Heart left ventricle (tissue), 16 donors: Measurements from ENCODE around the gene PKN2. TPM values are rescaled to one million over a fixed set of nuclear protein-coding genes. Genes with fewer than 3 reads are reported as not detected.

ENCODE experiments used
- ATAC-seq, 4 donors: fragments of 200-7000 bp; cut with Tn5 transposase; one replicate each; pipeline ENCODE4 v1.9.1; 2020 to 2022; ENCODE audit warnings: moderate library complexity in 4 of 4, mild to moderate bottlenecking in 3 of 4, moderate number of reproducible peaks in 1 of 4
- DNase-seq, 5 donors: peaks; one replicate each; pipeline ENCODE4 v3.0.0-alpha.2; 2020
- H3K27ac ChIP-seq, 12 donors: fragments of 200-600 bp; sonication (generic) in 4 of 12; one replicate each; pipeline versions ENCODE4 v1.5.0 to v1.8.0; 2016 to 2022; ENCODE audit warnings: mild to moderate bottlenecking in 2 of 12
- H3K27me3 ChIP-seq, 9 donors: fragments of 200-600 bp; sonication (generic) in 2 of 9; one replicate each; pipeline versions ENCODE4 v1.5.1 to v1.8.0; 2016 to 2022; ENCODE audit warnings: mild to moderate bottlenecking in 3 of 9
- H3K36me3 ChIP-seq, 9 donors: fragments of 200-600 bp; sonication (generic) in 2 of 9; one replicate each; pipeline versions ENCODE4 v1.5.0 to v1.8.0; 2018 to 2022; ENCODE audit warnings: mild to moderate bottlenecking in 2 of 9
- H3K4me1 ChIP-seq, 12 donors: fragments of 200-600 bp; sonication (generic) in 4 of 12; one replicate each; pipeline versions ENCODE4 v1.5.0 to v1.8.0; 2016 to 2022; ENCODE audit warnings: mild to moderate bottlenecking in 3 of 12
- H3K4me3 ChIP-seq, 12 donors: fragments of 200-600 bp; sonication (generic) in 4 of 12; one replicate each; pipeline versions ENCODE4 v1.5.0 to v1.8.0; 2017 to 2022; ENCODE audit warnings: mild to moderate bottlenecking in 9 of 12, moderate library complexity in 4 of 12
- H3K9me3 ChIP-seq, 12 donors: fragments of 200-600 bp; sonication (generic) in 4 of 12; one replicate each; pipeline versions ENCODE4 v1.5.0 to v1.8.0; 2016 to 2022; ENCODE audit warnings: mild to moderate bottlenecking in 1 of 12
- POLR2A ChIP-seq, 2 donors: fragments of 450-650 bp; IDR thresholded peaks; one replicate each; pipeline ENCODE4 v1.6.1; 2017; ENCODE audit warnings: antibody characterized with exemption in 2 of 2, mild to moderate bottlenecking in 2 of 2, moderate library complexity in 2 of 2
- WGBS, 4 donors: extraction: QIAGEN DNeasy Blood & Tissue Kit in 2 of 4; methylation state at CpG; one replicate each; pipeline versions ENCODE4 v1.1.5 to v1.1.7; 2013 to 2018; 5-methylcytosine and 5-hydroxymethylcytosine counted together
- intact Hi-C, 10 donors: fragments of 100-400 bp; cut with DNase I; formaldehyde crosslinking; loops; one replicate each; pipeline versions ENCODE4 v1.11.1 to v1.14.2; 2022
- polyA plus RNA-seq, 2 donors: library from polyadenylated mRNA; stranded (reverse); fragments of 200-250 nt; gene quantifications; one replicate each; pipeline ENCODE4 v1.2.3, GENCODE V29; 2013
- total RNA-seq, 9 donors: library from RNA; depleted of rRNA in 2 of 9; stranded (reverse); fragments of >200 nt in 2 of 9; fragmentation: NEBNext Ultra II Directional in 3 of 9; extraction: Animal tissue kit (Norgen Biotek cat#: 25700) in 3 of 9; gene quantifications; one replicate each; pipeline versions ENCODE4 v1.1.0 to v1.2.4, GENCODE V29; 2016 to 2023
- TF ChIP-seq, protein P1 (sequence below), 12 donors: fragments of 200-600 bp; sonication (generic) in 4 of 12; IDR thresholded peaks; one replicate each; pipeline versions ENCODE4 v1.5.0 to v1.8.0; 2018 to 2022; ENCODE audit warnings: antibody characterized with exemption in 12 of 12, mild to moderate bottlenecking in 5 of 12
- donor health status: ischemic (EF 13 %, LVEDD 7.1; RV severe dilation, severe dysfunction).
- donor health status: healthy with polysubstance abuse.
- donor health status: DM: no; HTN: yes; CAD: no.
- donor health status: DM: no; HTN: no; CAD: no.
- donor health status: ischemic (EF 25% LVEDD 6.9; RV normal size, moderate dysfunction).
- donor health status: ischemic (EF 25% LVEDD 5.7; RV mildly dilated, moderate dysfunction).
- donor health status: healthy.
- donor health status: DM: yes; HTN: yes; CAD: no.
- donor health status: ischemic (EF 35%, LVEDD 5.7; RV mildly dilated, moderate dysfunction).
- donor health status: nonischemic (EF 11% LVEDD 7.7; RV severe dilation, severe dysfunction).
- donor health status: DM: yes; HTN: yes; CAD: no.
- donor health status: PGD.
- donor health status: ischemic (EF 29% LVEDD 5.4; RV normal size, mild dysfunction).
- donor health status: nonischemic (EF 23%, LVEDD 6.1; RV moderate dilation, normal function).

The PKN2 gene
- total and polyA plus RNA-seq, 11 donors = 7.3 to 43.8 (median 30.9) TPM

DNA sequence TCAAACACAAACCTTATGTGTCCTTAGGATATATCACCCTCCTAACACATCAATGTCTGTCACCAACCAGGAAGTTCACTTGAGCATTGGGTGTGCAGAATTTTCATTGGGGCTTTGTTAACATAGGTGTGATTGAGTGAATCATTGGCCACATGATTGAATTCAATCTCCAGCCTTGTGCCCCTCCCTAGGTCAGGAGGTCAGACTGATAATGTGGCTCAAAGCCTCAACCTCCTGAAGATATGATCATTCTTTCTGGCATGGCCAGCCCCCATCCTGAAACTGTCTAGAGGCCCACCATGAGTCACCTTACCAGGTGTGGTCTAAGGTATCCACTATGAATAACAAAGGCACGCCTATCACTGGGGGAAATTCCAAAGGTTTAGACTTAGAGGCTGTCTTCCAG, 90.1 kb downstream of the PKN2 start:
- H3K27me3 ChIP-seq = no peaks in the 10 kb centered on the region
- H3K9me3 ChIP-seq = peaks cover 0 to 3% (median 0%) of the 10 kb centered on the region in 12 donors
- H3K4me1 ChIP-seq = no peaks in the 10 kb centered on the region
- peaks cover 0 to 83% (median 67%) of the 10 kb centered on the region in 9 donors for H3K36me3 ChIP-seq
- intact Hi-C loops = no loop called here
- 89 to 99% (median 95%) methylated on average over 1 of the region's 1 CpG for WGBS, 4 donors
- TF ChIP-seq POLR2A (IDR thresholded peaks at IDR 0.05) = no peak
- TF ChIP-seq, protein P1, sequence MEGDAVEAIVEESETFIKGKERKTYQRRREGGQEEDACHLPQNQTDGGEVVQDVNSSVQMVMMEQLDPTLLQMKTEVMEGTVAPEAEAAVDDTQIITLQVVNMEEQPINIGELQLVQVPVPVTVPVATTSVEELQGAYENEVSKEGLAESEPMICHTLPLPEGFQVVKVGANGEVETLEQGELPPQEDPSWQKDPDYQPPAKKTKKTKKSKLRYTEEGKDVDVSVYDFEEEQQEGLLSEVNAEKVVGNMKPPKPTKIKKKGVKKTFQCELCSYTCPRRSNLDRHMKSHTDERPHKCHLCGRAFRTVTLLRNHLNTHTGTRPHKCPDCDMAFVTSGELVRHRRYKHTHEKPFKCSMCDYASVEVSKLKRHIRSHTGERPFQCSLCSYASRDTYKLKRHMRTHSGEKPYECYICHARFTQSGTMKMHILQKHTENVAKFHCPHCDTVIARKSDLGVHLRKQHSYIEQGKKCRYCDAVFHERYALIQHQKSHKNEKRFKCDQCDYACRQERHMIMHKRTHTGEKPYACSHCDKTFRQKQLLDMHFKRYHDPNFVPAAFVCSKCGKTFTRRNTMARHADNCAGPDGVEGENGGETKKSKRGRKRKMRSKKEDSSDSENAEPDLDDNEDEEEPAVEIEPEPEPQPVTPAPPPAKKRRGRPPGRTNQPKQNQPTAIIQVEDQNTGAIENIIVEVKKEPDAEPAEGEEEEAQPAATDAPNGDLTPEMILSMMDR (IDR thresholded peaks at IDR 0.05) = no peak
- ATAC-seq (no peak), DNase-seq (no peak)
- H3K4me3 ChIP-seq = no peak overlapping the region
- no peak overlapping the region for H3K27ac ChIP-seq

DNA sequence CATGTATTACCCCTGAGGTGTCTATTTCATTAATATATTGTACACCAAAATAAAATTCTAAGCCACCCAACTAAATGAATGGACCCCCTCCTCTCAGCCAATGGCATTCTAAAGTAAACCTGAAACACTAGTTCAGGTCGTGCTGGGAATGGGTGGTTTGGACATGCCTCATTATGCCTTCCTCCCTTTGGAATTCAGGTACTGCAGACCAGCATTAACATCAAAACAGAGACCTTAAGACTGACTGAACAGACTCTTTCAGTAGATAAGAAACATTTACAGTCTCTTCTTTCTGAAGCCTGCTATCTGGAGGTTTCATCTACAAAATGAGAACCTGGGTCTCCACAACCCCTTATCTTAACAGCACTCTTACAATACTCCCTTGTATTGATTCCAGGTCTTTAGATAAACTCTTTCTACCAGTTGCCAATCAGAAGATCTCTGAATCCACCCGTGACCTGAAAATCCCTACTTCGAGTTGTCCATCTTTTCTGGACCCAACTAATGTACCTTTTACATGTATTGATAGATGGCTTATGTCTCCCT, 93.6 kb downstream of the PKN2 start:
- no peak for ATAC-seq
- no peaks in the 10 kb centered on the region for H3K27me3 ChIP-seq
- intact Hi-C loops = no loop called here
- DNase-seq = no peak
- H3K36me3 ChIP-seq = peaks cover 0 to 85% (median 57%) of the 10 kb centered on the region in 9 donors
- peaks cover 0 to 3% (median 0%) of the 10 kb centered on the region in 12 donors for H3K9me3 ChIP-seq
- peaks cover 0 to 8% (median 0%) of the 10 kb centered on the region in 12 donors for H3K4me1 ChIP-seq
- 89 to 93% (median 91%) methylated on average over 3 of the region's 3 CpGs for WGBS, 4 donors
- no peak overlapping the region for H3K4me3 ChIP-seq
- TF ChIP-seq, protein P1 (IDR thresholded peaks at IDR 0.05) = no peak
- no peak for TF ChIP-seq POLR2A (IDR thresholded peaks at IDR 0.05)
- no peak overlapping the region for H3K27ac ChIP-seq

DNA sequence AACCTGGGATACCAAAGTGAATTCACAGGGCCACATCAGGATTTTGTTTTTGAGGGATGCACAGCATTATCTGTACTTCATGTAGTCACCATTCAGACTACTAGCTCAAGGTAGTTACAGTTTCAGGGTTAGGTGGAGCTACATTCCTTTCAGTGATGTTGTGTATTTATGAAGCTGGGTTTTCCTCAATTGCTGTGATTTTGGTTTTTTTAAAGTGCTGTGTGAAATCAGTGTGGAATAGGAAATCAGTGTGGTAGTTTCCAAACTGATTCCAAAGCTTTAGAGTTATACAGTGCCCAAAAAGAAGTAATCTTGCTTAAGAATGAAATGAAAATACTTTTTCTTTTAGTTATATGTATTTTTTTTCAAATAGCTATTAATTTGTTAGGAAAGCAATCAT, 95.8 kb downstream of the PKN2 start:
- no peak for TF ChIP-seq POLR2A (IDR thresholded peaks at IDR 0.05)
- TF ChIP-seq, protein P1 (IDR thresholded peaks at IDR 0.05) = no peak
- intact Hi-C loops = no loop called here
- Histone ChIP-seq H3K4me1 (peaks cover 0 to 8% (median 0%) of the 10 kb centered on the region in 12 donors), H3K36me3 (peaks cover 0 to 83% (median 45%) of the 10 kb centered on the region in 9 donors), H3K27ac (no peak overlapping the region), H3K9me3 (peaks cover 0 to 3% (median 0%) of the 10 kb centered on the region in 12 donors), H3K27me3 (no peaks in the 10 kb centered on the region), H3K4me3 (no peak overlapping the region)
- ATAC-seq = no peak
- no peak for DNase-seq

DNA sequence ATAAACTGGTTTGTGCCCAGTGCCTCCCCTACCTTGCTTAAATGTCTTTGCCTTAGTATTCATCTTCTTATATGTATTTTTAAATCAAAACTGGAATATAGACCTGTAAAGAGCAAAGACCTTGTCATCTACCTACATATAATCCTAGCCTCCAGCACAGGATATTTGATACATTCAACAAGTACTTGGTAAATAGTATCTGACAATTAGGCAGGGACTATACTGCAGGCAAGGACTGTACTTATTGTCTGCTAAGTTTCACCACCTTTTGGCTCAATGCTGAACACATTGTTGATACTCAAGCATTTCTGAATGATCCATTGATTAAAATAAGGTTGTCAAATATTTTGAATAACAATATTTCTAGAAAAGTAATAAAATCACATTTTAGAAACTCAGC, 96.4 kb downstream of the PKN2 start:
- no peak for DNase-seq
- peak overlapping the region in 1 of 12 donors; percentile 23 for H3K27ac ChIP-seq
- peaks cover 0 to 83% (median 45%) of the 10 kb centered on the region in 9 donors for H3K36me3 ChIP-seq
- H3K4me3 ChIP-seq = no peak overlapping the region
- ATAC-seq = no peak
- intact Hi-C loops = no loop called here
- TF ChIP-seq, protein P1 (IDR thresholded peaks at IDR 0.05) = no peak
- no peak for TF ChIP-seq POLR2A (IDR thresholded peaks at IDR 0.05)
- H3K9me3 ChIP-seq = peaks cover 0 to 3% (median 0%) of the 10 kb centered on the region in 12 donors
- H3K27me3 ChIP-seq = no peaks in the 10 kb centered on the region
- H3K4me1 ChIP-seq = peaks cover 0 to 8% (median 0%) of the 10 kb centered on the region in 12 donors
